Activated CD4-positive, alpha-beta T cell treated with anti-CD3 and anti-CD28 coated beads, Interleukin-2, amount 10 ng/mL, durations not matched to agents 7 days and 5 days (primary cell): ENCODE data around the gene CENATAC. TPM values are rescaled to one million over a fixed set of nuclear protein-coding genes. Genes with fewer than 3 reads are reported as not detected.

Experiments used
- CTCF ChIA-PET: fragments of 350-600 bp; sonication (Branson Sonifier 250); formaldehyde crosslinking; loops from one replicate; lab custom pipeline; 2021; ENCODE audit warnings: antibody characterized with exemption; lab: Charles Lee
- POLR2A ChIA-PET: fragments of 350-600 bp; sonication (Branson Sonifier 250); formaldehyde crosslinking; loops from one replicate; lab custom pipeline; 2021; ENCODE audit warnings: antibody characterized with exemption; lab: Charles Lee
- DNase-seq: peaks from one replicate; pipeline ENCODE4 v3.0.0-alpha.2; 2020
- H3K27ac Mint-ChIP-seq: one replicate; pipeline ENCODE4 v1.8.0; 2021; ENCODE audit warnings: mild to moderate bottlenecking, moderate library complexity, mixed read lengths
- H3K27me3 Mint-ChIP-seq: one replicate; pipeline ENCODE4 v1.8.0; 2021; ENCODE audit warnings: mixed read lengths
- H3K36me3 Mint-ChIP-seq: one replicate; pipeline ENCODE4 v1.8.0; 2021; ENCODE audit warnings: low read depth, mixed read lengths
- H3K4me1 Mint-ChIP-seq: one replicate; pipeline ENCODE4 v1.8.0; 2021; ENCODE audit warnings: mixed read lengths
- H3K4me3 Mint-ChIP-seq: one replicate; pipeline ENCODE4 v1.8.0; 2021; ENCODE audit warnings: mild to moderate bottlenecking, moderate library complexity, mixed read lengths
- H3K9me3 Mint-ChIP-seq: one replicate; pipeline ENCODE4 v1.8.0; 2021; ENCODE audit warnings: mixed read lengths
- total RNA-seq, 2 experiments: library from RNA; stranded (reverse); gene quantifications; one replicate each; pipeline ENCODE4 v1.2.3, GENCODE V29; 2021

Gene CENATAC
- total RNA-seq, 2 experiments from 2014 or later = 40.4 to 47.2 TPM

GRCh38 chr11:119024430-119025098 lies 26.6 kb downstream of the CENATAC start:
- DNase-seq = no peak
- no peaks in the 10 kb centered on the region for H3K9me3 Mint-ChIP-seq
- no peak overlapping the region for H3K4me3 Mint-ChIP-seq
- H3K27ac Mint-ChIP-seq = peak overlapping the region; percentile 72
- peaks cover 52% of the 10 kb centered on the region for H3K36me3 Mint-ChIP-seq
- H3K4me1 Mint-ChIP-seq = peaks cover 59% of the 10 kb centered on the region
- ChIA-PET CTCF (interaction anchor here (0.6 to 1.3 kb wide), 6 partner anchors 8 to 686 kb away, joined by 3 to 5 read pairs (median 3); partner anchors contain the start of gene DPAGT1), POLR2A (no interaction called here)
- no peaks in the 10 kb centered on the region for H3K27me3 Mint-ChIP-seq

GRCh38 chr11:119025099-119025473 lies 27.1 kb downstream of the CENATAC start:
- DNase-seq = no peak
- ChIA-PET CTCF (interaction anchor here (0.6 to 1.0 kb wide), 3 partner anchors 12 to 687 kb away, joined by 3 to 7 read pairs (median 5); no protein-coding TSS in a partner anchor), POLR2A (no interaction called here)
- Mint-ChIP-seq H3K4me3 (no peak overlapping the region), H3K27me3 (no peaks in the 10 kb centered on the region), H3K27ac (peak overlapping the region; percentile 72), H3K4me1 (peaks cover 58% of the 10 kb centered on the region), H3K36me3 (peaks cover 47% of the 10 kb centered on the region), H3K9me3 (no peaks in the 10 kb centered on the region)

DNA sequence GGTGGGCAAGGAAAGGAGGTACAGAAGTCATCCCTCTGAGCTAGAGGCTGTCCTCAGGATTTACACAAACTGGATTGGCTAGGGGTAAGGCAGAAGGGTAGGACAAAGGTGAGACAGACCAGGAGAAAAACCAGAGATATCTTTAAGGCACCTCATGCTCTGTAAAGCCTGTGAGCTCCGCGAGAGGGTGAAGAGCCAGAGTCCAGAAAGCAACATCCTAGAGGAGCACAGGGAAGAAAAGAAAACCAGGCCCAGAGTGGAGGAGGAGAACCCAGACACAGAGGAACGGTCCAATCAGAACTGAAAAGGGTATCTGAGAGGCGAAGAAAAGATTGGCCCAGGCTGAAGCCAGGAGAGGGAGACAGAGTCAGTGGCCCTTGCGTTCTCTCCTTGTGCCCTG lies 27.6 kb downstream of the CENATAC start:
- no peak overlapping the region for H3K4me3 Mint-ChIP-seq
- no peak for DNase-seq
- ChIA-PET CTCF (interaction anchor here (0.6 kb wide), 2 partner anchors 11 to 687 kb away, joined by 5 to 7 read pairs; no protein-coding TSS in a partner anchor), POLR2A (no interaction called here)
- H3K9me3 Mint-ChIP-seq = no peaks in the 10 kb centered on the region
- no peaks in the 10 kb centered on the region for H3K27me3 Mint-ChIP-seq
- H3K4me1 Mint-ChIP-seq = peaks cover 54% of the 10 kb centered on the region
- peaks cover 46% of the 10 kb centered on the region for H3K36me3 Mint-ChIP-seq
- peak overlapping the region; percentile 37 for H3K27ac Mint-ChIP-seq

DNA sequence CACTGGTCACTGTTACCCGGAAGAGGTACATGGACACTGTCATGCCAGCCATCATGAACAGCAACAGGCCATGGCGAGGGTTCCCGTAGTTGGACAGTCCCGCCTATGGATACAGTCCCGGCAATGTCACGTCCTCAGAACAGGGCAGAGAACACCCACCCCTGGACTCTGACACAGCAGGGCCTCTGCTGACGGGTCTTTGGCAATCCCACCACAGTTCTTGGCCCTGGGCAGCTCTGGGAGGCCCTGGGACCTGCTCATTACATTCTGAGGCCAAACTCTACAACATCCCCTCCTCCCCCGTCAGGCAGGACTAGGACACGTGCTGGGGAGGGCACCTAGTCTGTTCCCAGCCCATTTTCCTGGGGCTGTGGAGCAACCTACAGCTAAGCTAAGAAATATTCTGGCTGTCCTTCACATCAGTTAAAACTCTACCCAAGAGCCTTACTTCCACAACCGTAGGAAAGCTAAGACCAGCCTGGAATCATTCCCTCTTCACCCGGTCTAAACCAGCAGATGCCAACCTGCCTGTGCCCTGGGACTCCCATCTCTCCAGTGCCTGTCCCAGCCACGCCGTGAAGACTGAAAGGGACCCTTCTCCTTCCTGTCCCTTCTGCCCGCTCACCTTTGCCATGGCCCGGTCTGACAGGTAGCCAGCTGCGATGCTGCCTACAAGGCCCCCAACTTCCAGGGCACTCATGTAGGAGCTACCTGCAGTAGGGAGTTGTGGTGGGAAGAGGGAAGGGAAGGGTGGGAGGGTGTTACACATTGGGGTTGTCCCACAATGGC lies 28.2 kb downstream of the CENATAC start:
- POLR2A ChIA-PET = no interaction called here
- no peaks in the 10 kb centered on the region for H3K27me3 Mint-ChIP-seq
- CTCF ChIA-PET = no interaction called here
- peak overlapping the region; percentile 42 for H3K27ac Mint-ChIP-seq
- H3K9me3 Mint-ChIP-seq = no peaks in the 10 kb centered on the region
- no peak for DNase-seq
- H3K36me3 Mint-ChIP-seq = peaks cover 44% of the 10 kb centered on the region
- no peak overlapping the region for H3K4me3 Mint-ChIP-seq
- peaks cover 55% of the 10 kb centered on the region for H3K4me1 Mint-ChIP-seq

- Mint-ChIP-seq H3K36me3 (peaks cover 38% of the 10 kb centered on the region), H3K4me1 (peaks cover 51% of the 10 kb centered on the region), H3K27me3 (no peaks in the 10 kb centered on the region), H3K4me3 (no peak overlapping the region), H3K27ac (peak overlapping the region; percentile 5), H3K9me3 (no peaks in the 10 kb centered on the region)
- ChIA-PET CTCF (interaction anchor here (1.0 to 2.1 kb wide), 3 partner anchors 24 to 33 kb away, joined by 3 to 4 read pairs (median 3); partner anchors contain the start of gene CENATAC), POLR2A (interaction anchor here (0.6 kb wide), 1 partner anchor 330 kb away, joined by 3 read pairs; no protein-coding TSS in a partner anchor)
- DNase-seq = no peak
Measured at GRCh38 chr11:119026970-119027369, 29.0 kb downstream of the CENATAC start.

- CTCF ChIA-PET = interaction anchor here (1.0 to 2.1 kb wide), 3 partner anchors 23 to 33 kb away, joined by 3 to 4 read pairs (median 3); partner anchors contain the start of gene CENATAC
- Mint-ChIP-seq H3K9me3 (no peaks in the 10 kb centered on the region), H3K27ac (peak overlapping the region; percentile 15), H3K4me3 (peak overlapping the region; percentile 1), H3K27me3 (no peaks in the 10 kb centered on the region), H3K4me1 (peaks cover 47% of the 10 kb centered on the region), H3K36me3 (peaks cover 33% of the 10 kb centered on the region)
- POLR2A ChIA-PET = no interaction called here
- DNase-seq = no peak
Measured at GRCh38 chr11:119027561-119028345, 29.8 kb downstream of the CENATAC start.

DNA sequence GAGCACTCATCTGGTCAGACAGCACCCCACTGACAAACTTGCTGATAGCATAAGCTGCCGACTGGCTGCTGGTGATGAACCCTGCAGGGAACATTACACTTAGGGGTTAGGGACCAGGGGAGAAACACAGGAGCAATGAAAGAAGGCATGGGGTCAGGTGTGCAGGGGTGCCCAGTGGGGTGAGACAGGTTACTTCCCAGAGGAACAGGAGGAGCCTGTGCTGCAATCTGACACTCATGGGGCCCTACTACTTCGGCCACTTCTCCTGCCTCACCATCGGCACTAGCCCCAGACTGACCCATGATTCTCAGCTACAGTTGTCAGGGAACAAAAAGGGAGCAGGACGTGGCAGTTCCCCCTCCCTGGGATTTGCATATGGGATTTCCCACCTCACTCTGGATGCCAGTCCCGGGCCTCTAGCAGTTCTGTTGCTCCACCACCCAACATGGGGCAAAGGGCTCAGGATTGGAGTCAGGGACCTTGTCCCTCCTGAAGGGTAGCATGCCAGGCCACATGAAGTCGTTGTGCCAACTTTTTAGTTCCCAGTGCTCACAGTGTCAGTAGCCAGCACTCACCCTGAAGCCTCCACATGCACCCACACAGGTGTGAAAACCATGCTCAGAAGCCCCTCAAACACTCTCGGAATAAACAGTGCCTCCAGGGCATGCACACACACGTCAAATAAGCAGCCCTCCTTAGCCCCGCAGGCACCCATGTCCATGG lies 30.6 kb downstream of the CENATAC start:
- CTCF ChIA-PET = interaction anchor here (1.6 to 2.1 kb wide), 2 partner anchors 22 to 30 kb away, joined by 3 to 4 read pairs; partner anchors contain the start of gene CENATAC
- DNase-seq = no peak

DNA sequence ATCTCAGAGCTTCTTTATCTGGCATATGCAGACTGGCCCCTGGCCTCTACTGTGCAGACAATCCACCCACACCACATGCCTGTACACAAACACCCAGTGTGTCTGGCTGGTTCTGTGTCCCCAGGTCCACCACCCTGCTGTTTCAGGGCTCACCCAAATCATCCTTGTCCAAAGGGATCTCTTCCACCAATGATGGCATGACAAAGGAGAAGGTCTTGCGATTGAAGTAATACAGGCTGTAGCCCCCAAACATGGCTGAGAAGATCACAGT lies 31.1 kb downstream of the CENATAC start:
- peaks cover 27% of the 10 kb centered on the region for H3K36me3 Mint-ChIP-seq
- H3K4me3 Mint-ChIP-seq = peak overlapping the region; percentile 70
- peaks cover 38% of the 10 kb centered on the region for H3K4me1 Mint-ChIP-seq
- no peaks in the 10 kb centered on the region for H3K9me3 Mint-ChIP-seq
- ChIA-PET POLR2A (no interaction called here), CTCF (interaction anchor here (1.5 kb wide), 1 partner anchor 10 kb away, joined by 5 read pairs; no protein-coding TSS in a partner anchor)
- H3K27me3 Mint-ChIP-seq = no peaks in the 10 kb centered on the region
- no peak for DNase-seq
- peak overlapping the region; percentile 81 for H3K27ac Mint-ChIP-seq

More for the DNA sequence above, 30.6 kb downstream of the CENATAC start:
- H3K9me3 Mint-ChIP-seq = no peaks in the 10 kb centered on the region
- H3K36me3 Mint-ChIP-seq = peaks cover 28% of the 10 kb centered on the region
- H3K4me3 Mint-ChIP-seq = peak overlapping the region; percentile 70
- H3K27me3 Mint-ChIP-seq = no peaks in the 10 kb centered on the region
- peak overlapping the region; percentile 81 for H3K27ac Mint-ChIP-seq
- peaks cover 42% of the 10 kb centered on the region for H3K4me1 Mint-ChIP-seq
- POLR2A ChIA-PET = no interaction called here

DNA sequence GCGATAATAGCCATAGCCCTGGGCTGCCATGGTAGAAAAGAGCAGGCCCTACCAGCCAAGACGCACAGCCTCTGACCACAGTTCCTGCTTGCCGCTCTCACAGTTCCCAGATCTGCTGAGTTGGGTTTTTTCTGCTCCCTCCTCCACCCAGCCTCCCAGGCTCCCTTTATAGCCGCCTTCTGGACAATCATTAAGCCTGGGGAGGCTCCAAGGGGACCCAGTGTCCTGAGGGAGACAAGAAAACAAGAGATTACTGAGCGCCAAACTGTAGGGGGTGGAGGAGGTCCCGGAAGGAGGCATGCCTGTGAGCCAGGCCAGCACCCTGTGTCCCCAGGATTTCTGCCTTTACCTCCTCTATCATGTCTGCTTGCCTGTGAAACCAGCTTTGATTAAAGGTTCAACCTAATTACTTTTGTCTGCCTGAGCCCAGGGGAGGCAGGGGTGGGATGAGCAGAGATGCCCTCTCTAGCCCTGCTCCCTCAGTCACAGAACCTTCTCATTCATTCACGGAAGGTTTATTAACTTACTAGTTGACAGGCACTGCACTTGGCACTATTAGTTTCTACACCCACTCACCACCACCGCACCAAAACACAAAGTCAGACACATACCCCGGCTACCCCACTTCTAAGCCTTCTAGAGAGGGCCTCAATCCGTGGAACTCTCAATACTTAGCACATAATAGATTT lies 31.5 kb downstream of the CENATAC start:
- Mint-ChIP-seq H3K27me3 (no peaks in the 10 kb centered on the region), H3K4me3 (peak overlapping the region; percentile 70), H3K27ac (peak overlapping the region; percentile 81), H3K4me1 (peaks cover 35% of the 10 kb centered on the region), H3K9me3 (no peaks in the 10 kb centered on the region), H3K36me3 (peaks cover 24% of the 10 kb centered on the region)
- DNase-seq = peak; percentile 16
- ChIA-PET POLR2A (no interaction called here), CTCF (interaction anchor here (1.2 to 2.3 kb wide), 7 partner anchors 10 to 308 kb away, joined by 3 to 15 read pairs (median 4); partner anchors contain the start of gene BCL9L)

- H3K36me3 Mint-ChIP-seq = peaks cover 20% of the 10 kb centered on the region
- peak overlapping the region; percentile 81 for H3K27ac Mint-ChIP-seq
- ChIA-PET POLR2A (interaction anchor here (0.7 kb wide), 1 partner anchor 12 kb away, joined by 3 read pairs; the partner anchor contains the start of genes RPS25 and TRAPPC4), CTCF (interaction anchor here (0.7 to 2.3 kb wide), 10 partner anchors 11 to 308 kb away, joined by 3 to 15 read pairs (median 4); partner anchors contain the start of gene BCL9L)
- DNase-seq = no peak
- H3K9me3 Mint-ChIP-seq = no peaks in the 10 kb centered on the region
- H3K27me3 Mint-ChIP-seq = no peaks in the 10 kb centered on the region
- peaks cover 31% of the 10 kb centered on the region for H3K4me1 Mint-ChIP-seq
- peak overlapping the region; percentile 70 for H3K4me3 Mint-ChIP-seq
Measured at GRCh38 chr11:119030029-119030328, 32.0 kb downstream of the CENATAC start.

GRCh38 chr11:119030329-119031047 lies 32.5 kb downstream of the CENATAC start, which contains the start of gene SLC37A4:
SLC37A4 (minus strand) TSS chr11:119030877.
- Mint-ChIP-seq H3K9me3 (no peaks in the 10 kb centered on the region), H3K4me1 (peaks cover 28% of the 10 kb centered on the region), H3K27ac (peak within 1 kb of the TSS; percentile 81), H3K4me3 (peak within 1 kb of the TSS; percentile 70), H3K36me3 (peaks cover 15% of the 10 kb centered on the region), H3K27me3 (no peaks in the 10 kb centered on the region)
- DNase-seq = peak; percentile 98
- ChIA-PET CTCF (interaction anchor here (0.7 to 2.3 kb wide), 16 partner anchors 7 to 307 kb away, joined by 3 to 15 read pairs (median 4); partner anchors contain the start of gene BCL9L), POLR2A (interaction anchor here (0.6 to 0.7 kb wide), 2 partner anchors 12 to 88 kb away, joined by 3 read pairs; partner anchors contain the start of genes RPS25 and TRAPPC4)
